PC-3 (cell line): Measurements from ENCODE around the gene ADAM21. TPM values are rescaled to one million over a fixed set of nuclear protein-coding genes. Genes with fewer than 3 reads are reported as not detected.
"Not testable (repeated sequence)": the region's sequence is repeated elsewhere in the genome, so short reads cannot be mapped to it uniquely, and the experiment has no call there.

Experiments used
- ATAC-seq: fragments of 200-7000 bp; cut with Tn5 transposase; 2 replicates; pipeline ENCODE4 v1.9.1; 2020; ENCODE audit warnings: mild to moderate bottlenecking, moderate library complexity
- BruUV-seq: library from RNA; stranded (reverse); fragments of 400-500 nt; replicated peaks from 2 replicates; lab custom pipeline; 2021; lab: Mats Ljungman, UMichigan
- CTCF ChIA-PET: fragments of 300-600 bp; sonication (Branson Sonifier 250); formaldehyde crosslinking; loops from one replicate; lab custom pipeline; 2022; ENCODE audit warnings: antibody characterized with exemption; lab: Charles Lee
- POLR2A ChIA-PET: fragments of 300-600 bp; sonication (Branson Sonifier 250); formaldehyde crosslinking; loops from one replicate; lab custom pipeline; 2022; ENCODE audit warnings: antibody characterized with exemption; ENCODE audit not compliant: unreplicated experiment; lab: Charles Lee
- DNase-seq: peaks from one replicate; pipeline ENCODE4 v3.0.0-alpha.2; 2015
- H2AFZ ChIP-seq: fragments of 300-600 bp; sonication (generic); 2 replicates; pipeline ENCODE4 v1.6.0; 2016; ENCODE audit warnings: antibody characterized with exemption, low read length
- H3F3A ChIP-seq: fragments of 300-600 bp; sonication (generic); one replicate; pipeline ENCODE4 v1.6.0; 2017; ENCODE audit warnings: antibody characterized with exemption, low read length, control low read depth, mild to moderate bottlenecking; ENCODE audit not compliant: unreplicated experiment
- H3K27ac ChIP-seq: fragments of 300-600 bp; sonication (generic); 2 replicates; pipeline ENCODE4 v1.5.1; 2016; ENCODE audit warnings: mild to moderate bottlenecking, low read length
- H3K27me3 ChIP-seq: fragments of 300-600 bp; sonication (generic); 2 replicates; pipeline ENCODE4 v1.6.1; 2016; ENCODE audit warnings: low read length, mixed read lengths
- H3K36me3 ChIP-seq: fragments of 300-600 bp; sonication (generic); 2 replicates; pipeline ENCODE4 v1.6.1; 2016; ENCODE audit warnings: low read depth, mixed run types, low read length, mixed read lengths
- H3K4me1 ChIP-seq: fragments of 300-600 bp; sonication (generic); 2 replicates; pipeline ENCODE4 v1.5.1; 2016; ENCODE audit warnings: low read length; ENCODE audit not compliant: insufficient read depth
- H3K4me2 ChIP-seq: fragments of 300-600 bp; sonication (generic); 2 replicates; pipeline ENCODE4 v1.6.0; 2016; ENCODE audit warnings: low read length
- H3K4me3 ChIP-seq: fragments of 300-600 bp; sonication (generic); 2 replicates; pipeline ENCODE4 v1.5.1; 2016; ENCODE audit warnings: mild to moderate bottlenecking, low read length, mixed read lengths
- H3K79me2 ChIP-seq: fragments of 300-600 bp; sonication (generic); 2 replicates; pipeline ENCODE4 v1.6.1; 2017; ENCODE audit warnings: low read length, mixed read lengths
- H3K9ac ChIP-seq: fragments of 300-600 bp; sonication (generic); 2 replicates; pipeline ENCODE4 v1.6.0; 2016; ENCODE audit warnings: mild to moderate bottlenecking, low read length
- H3K9me2 ChIP-seq: fragments of 300-600 bp; sonication (generic); replicated peaks from 2 replicates; pipeline ENCODE4 v1.6.1; 2016; ENCODE audit warnings: mixed run types, low read length, mixed read lengths
- H3K9me3 ChIP-seq: fragments of 300-600 bp; sonication (generic); 2 replicates; pipeline ENCODE4 v1.6.1; 2016; ENCODE audit warnings: low read length, mixed read lengths
- H4K20me1 ChIP-seq: fragments of 300-600 bp; sonication (generic); 2 replicates; pipeline ENCODE4 v1.6.1; 2016; ENCODE audit warnings: low read length, mixed read lengths
- CTCF ChIP-seq: fragments of 300-600 bp; sonication (generic); conservative IDR thresholded peaks from 2 replicates; pipeline ENCODE4 v1.5.1; 2017; ENCODE audit warnings: antibody characterized with exemption, low read depth, mild to moderate bottlenecking, low read length
- EZH2 ChIP-seq: fragments of 300-600 bp; sonication (generic); IDR thresholded peaks from one replicate; pipeline ENCODE4 v1.6.1; 2017; ENCODE audit warnings: antibody characterized with exemption, mild to moderate bottlenecking, low read length; ENCODE audit not compliant: unreplicated experiment
- EZH2phosphoT487 ChIP-seq: fragments of 300-600 bp; sonication (generic); IDR thresholded peaks from 2 replicates; pipeline ENCODE4 v1.6.1; 2018; ENCODE audit warnings: mild to moderate bottlenecking, antibody characterized with exemption, low read length, borderline replicate concordance
- intact Hi-C: fragments of 100-400 bp; cut with micrococcal nuclease; formaldehyde crosslinking; loops from 2 replicates; pipeline ENCODE4 v1.9.0; 2023
- total RNA-seq: library from RNA; depleted of rRNA; stranded (reverse); fragments of >200 nt; gene quantifications from 2 replicates; pipeline ENCODE4 v1.2.3, GENCODE V29; 2014

ADAM21 gene
- total RNA-seq, 1 experiment from 2014 or later, result 0.80 TPM

- no TSS peak for BruUV-seq
- POLR2A ChIA-PET, result no interaction called here
- Histone ChIP-seq H3K4me1 (peaks cover 12% of the 10 kb centered on the region; the same call in 1 of the 2 replicates), H4K20me1 (no peaks in the 10 kb centered on the region), H3K9ac (peak within 1 kb of the TSS; percentile 65), H3K79me2 (peaks cover 33% of the 10 kb centered on the region), H3K9me2 (no peaks in the 10 kb centered on the region), H3K36me3 (0 out of 2 replicates have a peak, but pooled peaks cover 3% of the 10 kb centered on the region), H3F3A (no peaks in the 10 kb centered on the region), H3K27me3 (no peaks in the 10 kb centered on the region), H2AFZ (peak within 1 kb of the TSS; percentile 90), H3K9me3 (no peaks in the 10 kb centered on the region), H3K4me2 (peak within 1 kb of the TSS; percentile 85), H3K27ac (peak within 1 kb of the TSS; percentile 30), H3K4me3 (peak within 1 kb of the TSS; percentile 81)
- TF ChIP-seq EZH2, result no peak
- TF ChIP-seq EZH2phosphoT487, result no peak
- no peak for TF ChIP-seq CTCF
- intact Hi-C loops, result loop anchor here (1.0 to 5.0 kb wide), 3 partner anchors 53 to 150 kb away; partner anchors contain the start of gene COX16
- peak; percentile 93 for DNase-seq
- CTCF ChIA-PET, result no interaction called here
- peak; percentile 99 for ATAC-seq
Measured at GRCh38 chr14:70416725-70417349, 35.1 kb upstream of the ADAM21 start, which contains the start of gene SYNJ2BP. Gene SYNJ2BP (minus strand): TSS chr14:70417090. CDS start chr14:70416963, 127 bp downstream.

- ATAC-seq, H3K9me2 ChIP-seq, POLR2A ChIA-PET, BruUV-seq, H3K27me3 ChIP-seq, DNase-seq, H3K4me3 ChIP-seq, H2AFZ ChIP-seq, H3K36me3 ChIP-seq, H3K9me3 ChIP-seq, H3K4me2 ChIP-seq, H3F3A ChIP-seq, H4K20me1 ChIP-seq, H3K27ac ChIP-seq, H3K9ac ChIP-seq: not testable (repeated sequence)
- H3K79me2 ChIP-seq, result peaks cover 23% of the 10 kb centered on the region
- peaks cover 12% of the 10 kb centered on the region; the same call in 1 of the 2 replicates for H3K4me1 ChIP-seq
- intact Hi-C loops, result loop anchor here (5.0 kb wide), 1 partner anchor 148 kb away; no protein-coding TSS in a partner anchor
- CTCF ChIA-PET, result interaction anchor here (0.6 kb wide), 1 partner anchor 1565 kb away, joined by 3 read pairs; no protein-coding TSS in a partner anchor
Measured at GRCh38 chr14:70419270-70419931, 32.6 kb upstream of the ADAM21 start.

DNA sequence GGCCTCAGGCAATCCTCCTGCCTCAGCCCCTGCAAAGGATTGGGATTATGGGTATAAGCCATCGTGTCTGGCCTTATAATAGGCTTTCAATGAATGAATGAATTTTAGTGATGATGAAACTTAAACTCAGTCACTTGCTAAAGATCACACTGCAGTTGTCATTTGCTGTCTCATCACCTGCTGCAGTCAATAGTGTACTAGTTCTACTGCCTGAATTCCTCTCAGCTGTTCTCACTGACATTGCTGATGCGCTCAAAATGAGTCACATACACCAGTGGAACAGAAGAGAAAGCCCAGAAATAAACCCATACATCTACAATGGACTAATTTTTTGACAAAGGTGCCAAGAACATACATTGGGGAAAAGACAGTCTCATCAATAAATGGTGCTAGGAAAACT lies 29.4 kb upstream of the ADAM21 start:
- Histone ChIP-seq H3K27me3 (no peaks in the 10 kb centered on the region), H3K9me3 (0 out of 2 replicates have a peak, but pooled peaks cover 6% of the 10 kb centered on the region), H3F3A (no peaks in the 10 kb centered on the region), H2AFZ (no peak overlapping the region), H4K20me1 (no peaks in the 10 kb centered on the region), H3K9me2 (no peaks in the 10 kb centered on the region), H3K4me1 (peaks cover 2% of the 10 kb centered on the region; the same call in 1 of the 2 replicates), H3K27ac (no peak overlapping the region), H3K4me2 (no peak overlapping the region), H3K79me2 (no peaks in the 10 kb centered on the region), H3K4me3 (no peak overlapping the region), H3K36me3 (no peaks in the 10 kb centered on the region), H3K9ac (no peak overlapping the region)
- ChIA-PET CTCF (no interaction called here), POLR2A (interaction anchor here (0.7 kb wide), 1 partner anchor 297 kb away, joined by 4 read pairs; no protein-coding TSS in a partner anchor)
- DNase-seq (no peak), ATAC-seq (no peak)
- intact Hi-C loops, result no loop called here
- BruUV-seq, result no TSS peak
- TF ChIP-seq CTCF (no peak), EZH2phosphoT487 (no peak), EZH2 (no peak)
